ENCODE results near the gene NLGN2. TPM values are rescaled to one million over a fixed set of nuclear protein-coding genes. Genes with fewer than 3 reads are reported as not detected.

NLGN2 gene
- polyA plus RNA-seq, 1 experiment: 8.5 TPM

GRCh38 chr17:7391307-7391706 is 16.3 kb upstream of the NLGN2 start:
- POLR2A ChIA-PET: no interaction called here
- no peak for TF ChIP-seq CTCF (IDR thresholded peaks at IDR 0.05; ENCODE audit: insufficient read depth, low read depth, low read length)
- H3K36me3 ChIP-seq (ENCODE audit: control insufficient read depth, insufficient read depth, low read length): peaks cover 21% of the 10 kb centered on the region
- no peaks in the 10 kb centered on the region for H3K27me3 ChIP-seq (ENCODE audit: control insufficient read depth, insufficient read depth, low read length)
- CTCF ChIA-PET: interaction anchor here (1.7 kb wide), 1 partner anchor 35 kb away, joined by 4 read pairs; no protein-coding TSS in a partner anchor
- H3K4me3 ChIP-seq (ENCODE audit: low read depth, low read length): no peak overlapping the region
- DNase-seq (ENCODE audit: low read depth): no peak

GRCh38 chr17:7392696-7393612 is 14.7 kb upstream of the NLGN2 start:
- TF ChIP-seq CTCF (IDR thresholded peaks at IDR 0.05; ENCODE audit: insufficient read depth, low read depth, low read length): no peak
- no peak for DNase-seq (ENCODE audit: low read depth)
- Histone ChIP-seq H3K4me3 (ENCODE audit: low read depth, low read length) (peak overlapping the region; percentile 89), H3K27me3 (ENCODE audit: control insufficient read depth, insufficient read depth, low read length) (no peaks in the 10 kb centered on the region), H3K36me3 (ENCODE audit: control insufficient read depth, insufficient read depth, low read length) (peaks cover 19% of the 10 kb centered on the region)
- POLR2A ChIA-PET: no interaction called here
- CTCF ChIA-PET: interaction anchor here (1.4 kb wide), 1 partner anchor 168 kb away, joined by 4 read pairs; no protein-coding TSS in a partner anchor

DNA sequence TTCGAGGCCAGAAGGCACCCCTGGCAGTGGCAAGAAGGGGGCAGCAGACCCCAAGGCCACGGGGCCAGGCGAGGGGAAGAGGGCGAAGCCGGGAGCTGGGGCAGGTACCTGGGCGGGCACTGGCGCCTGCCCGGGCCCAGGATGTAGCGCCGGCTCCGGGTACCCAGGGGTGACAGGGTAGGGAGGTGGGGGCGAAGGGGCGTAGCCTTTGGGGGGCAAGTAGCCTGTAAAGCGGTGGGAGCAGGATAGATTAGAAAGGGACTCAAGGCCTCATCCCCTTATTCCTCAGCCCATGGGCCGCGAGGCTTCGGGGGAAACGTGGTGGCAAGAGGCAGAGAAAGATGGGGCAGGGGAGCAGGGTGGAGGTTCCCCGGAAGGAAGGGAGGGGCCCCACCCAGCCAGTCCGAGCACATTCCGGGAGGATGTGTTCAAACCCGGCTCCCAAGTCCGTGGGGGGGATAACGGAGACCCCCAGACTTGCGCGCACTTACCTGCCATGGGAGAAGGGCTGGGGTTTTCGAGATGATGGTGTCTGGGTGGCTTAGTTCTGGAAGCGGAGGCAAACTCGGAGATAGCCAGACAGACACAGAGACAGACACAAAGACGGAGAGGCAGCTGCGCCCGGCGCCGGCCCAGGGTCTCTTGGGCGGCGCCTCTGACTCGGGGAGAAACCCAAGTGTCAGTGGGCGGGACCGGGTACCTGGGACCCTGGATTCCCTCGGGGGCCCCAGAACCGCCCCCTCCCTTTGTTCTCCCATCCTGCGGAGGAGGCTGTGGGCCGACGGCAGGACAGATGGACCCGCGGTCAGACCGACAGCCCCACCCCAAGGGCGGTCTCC is 13.8 kb upstream of the NLGN2 start:
- ChIA-PET POLR2A (interaction anchor here (0.6 kb wide), 1 partner anchor 10 kb away, joined by 3 read pairs; the partner anchor contains the start of gene TMEM256), CTCF (interaction anchor here (1.4 kb wide), 1 partner anchor 38 kb away, joined by 7 read pairs; no protein-coding TSS in a partner anchor)
- H3K36me3 ChIP-seq (ENCODE audit: control insufficient read depth, insufficient read depth, low read length): peaks cover 13% of the 10 kb centered on the region
- peak; percentile 35 for TF ChIP-seq CTCF (IDR thresholded peaks at IDR 0.05; ENCODE audit: insufficient read depth, low read depth, low read length)
- no peaks in the 10 kb centered on the region for H3K27me3 ChIP-seq (ENCODE audit: control insufficient read depth, insufficient read depth, low read length)
- H3K4me3 ChIP-seq (ENCODE audit: low read depth, low read length): peak overlapping the region; percentile 89
- DNase-seq (ENCODE audit: low read depth): no peak

- POLR2A ChIA-PET: interaction anchor here (0.6 kb wide), 1 partner anchor 10 kb away, joined by 3 read pairs; the partner anchor contains the start of gene TMEM256
- CTCF ChIA-PET: interaction anchor here (1.4 kb wide), 1 partner anchor 39 kb away, joined by 7 read pairs; no protein-coding TSS in a partner anchor
- TF ChIP-seq CTCF (IDR thresholded peaks at IDR 0.05; ENCODE audit: insufficient read depth, low read depth, low read length): peak; percentile 64
Observed at GRCh38 chr17:7394452-7395191, 13.0 kb upstream of the NLGN2 start, which contains the start of gene PLSCR3. TSS of gene PLSCR3 (minus strand) at chr17:7394525. CDS start at chr17:7394110, 415 bp downstream.

More at GRCh38 chr17:7394452-7395191, 13.0 kb upstream of the NLGN2 start, which contains the start of gene PLSCR3:
- Histone ChIP-seq H3K27me3 (ENCODE audit: control insufficient read depth, insufficient read depth, low read length) (no peaks in the 10 kb centered on the region), H3K36me3 (ENCODE audit: control insufficient read depth, insufficient read depth, low read length) (peaks cover 9% of the 10 kb centered on the region), H3K4me3 (ENCODE audit: low read depth, low read length) (peak within 1 kb of the TSS; percentile 89)
- peak; percentile 45 for DNase-seq (ENCODE audit: low read depth)

All from BJ (cell line).